H1 (cell line): ENCODE measurements around the gene NADK2. TPM values are rescaled to one million over a fixed set of nuclear protein-coding genes. Genes with fewer than 3 reads are reported as not detected.

Source experiments
- CTCF ChIA-PET: fragments of 300-600 bp; sonication (Branson Sonifier 250); formaldehyde crosslinking; loops from one replicate; lab custom pipeline; 2021; ENCODE audit not compliant: partially characterized antibody; lab: Charles Lee
- POLR2A ChIA-PET: fragments of 300-600 bp; sonication (Branson Sonifier 250); formaldehyde crosslinking; loops from one replicate; lab custom pipeline; 2021; ENCODE audit warnings: inconsistent platforms; ENCODE audit not compliant: partially characterized antibody; lab: Charles Lee
- DNase-seq, 2 experiments: peaks; one replicate each; pipeline versions ENCODE4 v3.0.0 to v3.0.0-alpha.2; 2010 to 2022; ENCODE audit warnings: low spot score in 2 of 2, low read depth in 1 of 2, mixed read lengths in 1 of 2
- FAIRE-seq: peaks from 2 replicates; lab custom pipeline; 2011; peaks lifted over from hg19 to GRCh38; lab: Jason Lieb, UNC
- H2AFZ ChIP-seq: 2 replicates; pipeline ENCODE4 v1.8.1; 2012; ENCODE audit warnings: low read length, inconsistent platforms
- H2AK5ac ChIP-seq: 2 replicates; pipeline ENCODE4 v1.6.1; 2013; ENCODE audit warnings: low read depth, low read length
- H2BK120ac ChIP-seq: replicated peaks from 2 replicates; pipeline ENCODE3; 2013; ENCODE audit warnings: low read depth, low read length, inconsistent platforms
- H2BK12ac ChIP-seq: 2 replicates; pipeline ENCODE4 v1.6.1; 2013; ENCODE audit warnings: low read depth, low read length
- H2BK15ac ChIP-seq: 2 replicates; pipeline ENCODE4 v1.6.1; 2013; ENCODE audit warnings: low read length
- H2BK20ac ChIP-seq: 2 replicates; pipeline ENCODE4 v1.6.1; 2013; ENCODE audit warnings: low read length
- H2BK5ac ChIP-seq: 2 replicates; pipeline ENCODE4 v1.6.1; 2013; ENCODE audit warnings: low read depth, low read length
- H3K14ac ChIP-seq: 2 replicates; pipeline ENCODE4 v1.6.1; 2013; ENCODE audit warnings: inconsistent platforms; ENCODE audit not compliant: insufficient read length
- H3K18ac ChIP-seq: 2 replicates; pipeline ENCODE4 v1.6.1; 2013; ENCODE audit warnings: low read length; ENCODE audit errors: extremely low read depth
- H3K23ac ChIP-seq: 2 replicates; pipeline ENCODE4 v1.6.1; 2013; ENCODE audit warnings: inconsistent platforms; ENCODE audit not compliant: insufficient read length
- H3K23me2 ChIP-seq: 2 replicates; pipeline ENCODE4 v1.6.1; 2013; ENCODE audit warnings: low read depth, low read length
- H3K27ac ChIP-seq: 2 replicates; pipeline ENCODE4 v1.6.1; 2011; ENCODE audit warnings: low read depth, low read length, inconsistent platforms
- H3K27me3 ChIP-seq, 4 experiments: replicated peaks in 1 of 4; 1 replicate in 1 of 4; 2 replicates in 3 of 4; pipeline versions ENCODE4 v1.6.1 to v1.8.1; 2011 to 2013; ENCODE audit warnings: low read length in 3 of 4, mild to moderate bottlenecking in 3 of 4, inconsistent platforms in 2 of 4, mixed read lengths in 2 of 4, moderate library complexity in 1 of 4; ENCODE audit not compliant: control insufficient read depth in 3 of 4, insufficient read depth in 3 of 4; ENCODE audit errors: extremely low read depth in 1 of 4
- H3K36me3 ChIP-seq, 4 experiments: 2 replicates each; pipeline versions ENCODE4 v1.6.1 to v1.8.1; 2011 to 2013; ENCODE audit warnings: mild to moderate bottlenecking in 4 of 4, low read length in 3 of 4, moderate library complexity in 2 of 4, control low read depth in 1 of 4, inconsistent platforms in 1 of 4; ENCODE audit not compliant: insufficient read depth in 4 of 4, control insufficient read depth in 2 of 4
- H3K4ac ChIP-seq: replicated peaks from 2 replicates; pipeline ENCODE3; 2013; ENCODE audit warnings: low read length, low read depth, mixed read lengths, inconsistent platforms; ENCODE audit not compliant: insufficient read length
- H3K4me1 ChIP-seq, 4 experiments: replicated peaks in 1 of 4; 1 replicate in 1 of 4; 2 replicates in 3 of 4; pipeline versions ENCODE4 v1.6.1 to v1.8.1; 2011 to 2013; ENCODE audit warnings: low read length in 3 of 4, inconsistent platforms in 2 of 4, mixed read lengths in 1 of 4; ENCODE audit not compliant: insufficient read depth in 4 of 4, control insufficient read depth in 3 of 4
- H3K4me2 ChIP-seq, 2 experiments: 2 replicates each; pipeline versions ENCODE4 v1.6.1 to v1.8.1; 2011 to 2013; ENCODE audit warnings: low read depth in 2 of 2, low read length in 2 of 2, control low read depth in 1 of 2, inconsistent platforms in 1 of 2, mild to moderate bottlenecking in 1 of 2; ENCODE audit not compliant: insufficient read depth in 1 of 2
- H3K4me3 ChIP-seq, 4 experiments: fragments of 200-600, 300-600 bp in 1 of 4; sonication (generic), shearing (Covaris generic), sonication (Bioruptor Twin) in 1 of 4; 2 replicates each; pipeline versions ENCODE4 v1.5.1 to v1.8.1; 2011 to 2016; ENCODE audit warnings: low read length in 4 of 4, low read depth in 3 of 4, control low read depth in 2 of 4, inconsistent platforms in 2 of 4, mild to moderate bottlenecking in 2 of 4, mixed read lengths in 1 of 4, moderate library complexity in 1 of 4; ENCODE audit not compliant: insufficient read depth in 2 of 4; ENCODE audit errors: extremely low read depth in 1 of 4
- H3K56ac ChIP-seq: replicated peaks from 2 replicates; pipeline ENCODE3; 2013; ENCODE audit warnings: low read depth, mild to moderate bottlenecking, mixed read lengths, low read length, inconsistent platforms; ENCODE audit not compliant: insufficient read length
- H3K79me1 ChIP-seq: 2 replicates; pipeline ENCODE4 v1.6.1; 2013; ENCODE audit warnings: low read depth, low read length, control low read depth
- H3K79me2 ChIP-seq, 2 experiments: 2 replicates each; pipeline versions ENCODE4 v1.6.1 to v1.8.1; 2012 to 2013; ENCODE audit warnings: low read length in 2 of 2, mild to moderate bottlenecking in 2 of 2, inconsistent platforms in 1 of 2; ENCODE audit not compliant: insufficient read depth in 2 of 2, control insufficient read depth in 1 of 2
- H3K9ac ChIP-seq, 4 experiments: replicated peaks in 1 of 4; 1 replicate in 1 of 4; 2 replicates in 3 of 4; pipeline versions ENCODE4 v1.6.1 to v1.8.1; 2011 to 2013; ENCODE audit warnings: low read depth in 3 of 4, low read length in 3 of 4, control low read depth in 2 of 4, mild to moderate bottlenecking in 2 of 4, moderate library complexity in 2 of 4, inconsistent platforms in 1 of 4; ENCODE audit errors: extremely low read depth in 1 of 4
- H3K9me3 ChIP-seq, 2 experiments: 2 replicates each; pipeline versions ENCODE4 v1.6.1 to v1.8.1; 2012 to 2013; ENCODE audit warnings: mild to moderate bottlenecking in 2 of 2, moderate library complexity in 2 of 2, control low read depth in 1 of 2, inconsistent platforms in 1 of 2, low read depth in 1 of 2, low read length in 1 of 2, mixed read lengths in 1 of 2; ENCODE audit not compliant: insufficient read depth in 2 of 2
- H4K20me1 ChIP-seq, 2 experiments: replicated peaks in 1 of 2; 2 replicates each; pipeline versions ENCODE3 to v1.8.1; 2011 to 2013; ENCODE audit warnings: inconsistent platforms in 2 of 2, low read length in 2 of 2, mild to moderate bottlenecking in 1 of 2; ENCODE audit not compliant: insufficient read depth in 2 of 2, control insufficient read depth in 1 of 2
- H4K5ac ChIP-seq: 2 replicates; pipeline ENCODE4 v1.6.1; 2013; ENCODE audit warnings: low read length, low read depth, mixed read lengths, inconsistent platforms; ENCODE audit not compliant: insufficient read length
- H4K8ac ChIP-seq: 2 replicates; pipeline ENCODE4 v1.8.0; 2013; ENCODE audit warnings: mild to moderate bottlenecking, moderate library complexity, low read length, inconsistent platforms; ENCODE audit not compliant: insufficient read depth; ENCODE audit errors: extremely low read depth
- H4K91ac ChIP-seq: replicated peaks from 2 replicates; pipeline ENCODE3; 2013; ENCODE audit warnings: low read length, mixed read lengths, inconsistent platforms; ENCODE audit not compliant: insufficient read length
- GABPA ChIP-seq: IDR thresholded peaks from 2 replicates; pipeline ENCODE4 v1.6.1; 2011; ENCODE audit warnings: mild to moderate bottlenecking, low read length, moderate library complexity, borderline replicate concordance; ENCODE audit not compliant: insufficient read depth
- KDM4A ChIP-seq: IDR thresholded peaks from one replicate; pipeline ENCODE4 v1.7.1; 2012; ENCODE audit warnings: low read depth, mild to moderate bottlenecking, moderate library complexity, low read length, inconsistent platforms; ENCODE audit not compliant: severe bottlenecking
- NANOG ChIP-seq: IDR thresholded peaks from 2 replicates; pipeline ENCODE4 v1.6.1; 2011; ENCODE audit warnings: low read length, low read depth, mild to moderate bottlenecking, inconsistent platforms; ENCODE audit not compliant: insufficient read depth, poor library complexity, severe bottlenecking
- SIX5 ChIP-seq: IDR thresholded peaks from 2 replicates; pipeline ENCODE4 v1.6.1; 2011; ENCODE audit warnings: mild to moderate bottlenecking, low read depth, low read length
- SP2 ChIP-seq: IDR thresholded peaks from 2 replicates; pipeline ENCODE4 v1.6.1; 2012; ENCODE audit warnings: mild to moderate bottlenecking, low read length, inconsistent platforms
- TEAD4 ChIP-seq: IDR thresholded peaks from 2 replicates; pipeline ENCODE4 v1.6.1; 2012; ENCODE audit warnings: low read depth, low read length, inconsistent platforms, mixed read lengths
- WGBS, 2 experiments: shearing (Covaris generic) in 1 of 2; methylation state at CpG; one replicate each; pipeline versions ENCODE4 v1.1.6 to v1.1.7; 2013 to 2015; ENCODE audit warnings: low lambda C conversion rate in 2 of 2, mixed read lengths in 2 of 2, inconsistent platforms in 1 of 2, low coverage in 1 of 2, missing lambda C conversion rate in 1 of 2; ENCODE audit not compliant: insufficient replicate concordance in 2 of 2, insufficient coverage in 1 of 2, insufficient read length in 1 of 2; ENCODE audit errors: extremely low coverage in 1 of 2, missing lambda C conversion rate in 1 of 2; 5-methylcytosine and 5-hydroxymethylcytosine counted together
- polyA plus RNA-seq, 7 experiments: library from polyadenylated mRNA; depleted of rRNA in 3 of 7; stranded (reverse) in 5 of 7; unstranded in 2 of 7; fragments of >200 nt in 5 of 7; fragments of 200-250 nt in 2 of 7; gene quantifications; 1 replicate in 5 of 7; 2 replicates in 1 of 7; 4 replicates in 1 of 7; pipeline versions ENCODE4 v1.2.1 to v1.2.3, GENCODE V29; 2011 to 2013; ENCODE audit warnings: missing spikeins in 2 of 7, mixed read lengths in 2 of 7
- total RNA-seq: library from RNA; stranded (reverse); fragmentation: NEBNext Ultra II Directional; extraction: Animal tissue kit (Norgen Biotek cat#: 25700); gene quantifications from 2 replicates; pipeline ENCODE4 v1.2.1, GENCODE V29; 2021
- TF ChIP-seq, protein P1 (sequence below): IDR thresholded peaks from 2 replicates; pipeline ENCODE4 v1.6.1; 2011; ENCODE audit warnings: low read depth, mild to moderate bottlenecking, low read length; ENCODE audit not compliant: insufficient read depth

Gene NADK2
- total and polyA plus RNA-seq, 2 of the 8 experiments (the other 6 are each of a cell fraction or from before 2014, with no cell fraction given): 3.4 to 16.1 TPM

- H2AK5ac ChIP-seq: no peak overlapping the region
- H3K36me3 ChIP-seq: no peaks in the 10 kb centered on the region
- no peak overlapping the region for H2BK15ac ChIP-seq
- H3K23ac ChIP-seq: no peak overlapping the region
- H3K27me3 ChIP-seq: peaks cover 0 to 1% (median 0%) of the 10 kb centered on the region in 4 experiments; a peak in 1 of 7 replicates
- FAIRE-seq (no peak), DNase-seq (no peak)
- no peak overlapping the region for H4K5ac ChIP-seq
- WGBS, 2 experiments: 89% methylated on average over 4 of the region's 4 CpGs; no CpG with 5 or more reads in 1 of the 2 experiments
- H3K9me3 ChIP-seq: no peaks in the 10 kb centered on the region
- no peaks in the 10 kb centered on the region for H4K20me1 ChIP-seq
- TF ChIP-seq SP2: no peak
- TF ChIP-seq GABPA: no peak
- no peak for TF ChIP-seq KDM4A
- no peak for TF ChIP-seq TEAD4
- TF ChIP-seq NANOG: no peak
- TF ChIP-seq, protein P1, sequence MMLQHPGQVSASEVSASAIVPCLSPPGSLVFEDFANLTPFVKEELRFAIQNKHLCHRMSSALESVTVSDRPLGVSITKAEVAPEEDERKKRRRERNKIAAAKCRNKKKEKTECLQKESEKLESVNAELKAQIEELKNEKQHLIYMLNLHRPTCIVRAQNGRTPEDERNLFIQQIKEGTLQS: no peak
- no peak for TF ChIP-seq SIX5
- H2BK20ac ChIP-seq: no peak overlapping the region
- H4K8ac ChIP-seq: no peak overlapping the region
- H3K4ac ChIP-seq: no peak overlapping the region
- H3K4me1 ChIP-seq: no peaks in the 10 kb centered on the region
- no peak overlapping the region for H2BK120ac ChIP-seq
- H3K4me3 ChIP-seq: no peak overlapping the region
- no peak overlapping the region for H3K27ac ChIP-seq
- no peaks in the 10 kb centered on the region for H3K23me2 ChIP-seq
- ChIA-PET POLR2A (no interaction called here), CTCF (interaction anchor here (3.2 kb wide), 1 partner anchor 8 kb away, joined by 16 read pairs; the partner anchor contains the start of gene NADK2)
- H3K56ac ChIP-seq: no peak overlapping the region
- H2AFZ ChIP-seq: no peak overlapping the region
- H3K18ac ChIP-seq: no peak overlapping the region
- no peaks in the 10 kb centered on the region for H3K79me1 ChIP-seq
- H3K14ac ChIP-seq: no peak overlapping the region
- H3K9ac ChIP-seq: no peak overlapping the region
- H3K79me2 ChIP-seq: no peaks in the 10 kb centered on the region
- no peak overlapping the region for H2BK12ac ChIP-seq
- no peak overlapping the region for H2BK5ac ChIP-seq
- H3K4me2 ChIP-seq: no peak overlapping the region
- H4K91ac ChIP-seq: no peak overlapping the region
Measured at GRCh38 chr5:36250427-36250826, 8.7 kb upstream of the NADK2 start.
